ENCODE data around the gene HEG1. TPM values are rescaled to one million over a fixed set of nuclear protein-coding genes. Genes with fewer than 3 reads are reported as not detected.

Gene HEG1
- total and polyA plus RNA-seq, 2 of the 8 experiments (the other 6 are each of a cell fraction or from before 2014, with no cell fraction given), result 5.3 to 9.7 TPM

DNA sequence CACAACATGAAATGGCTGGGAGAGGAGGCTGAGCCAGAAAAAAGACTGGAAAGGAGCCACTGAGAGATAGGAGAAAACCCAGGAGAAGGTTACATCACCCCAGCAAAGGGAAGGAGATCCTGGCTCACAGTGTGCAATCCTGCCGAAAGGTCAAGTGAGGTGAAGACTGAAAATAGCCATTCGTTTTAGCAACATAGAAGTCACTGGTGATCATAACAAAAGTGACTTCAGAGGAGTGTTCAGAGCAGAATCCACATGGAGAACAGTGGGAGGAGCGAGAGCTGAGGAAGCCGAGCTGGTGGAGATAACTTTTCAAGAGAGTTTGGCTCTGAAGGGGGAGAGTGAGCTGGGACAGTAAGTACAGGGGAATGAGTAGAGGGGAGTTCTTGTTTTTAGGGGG, 5.4 kb upstream of the HEG1 start (continued):
- TF ChIP-seq FOSL1 (IDR thresholded peaks at IDR 0.05; ENCODE audit: insufficient read depth, low read depth, low read length) (no peak), RAD21 (IDR thresholded peaks at IDR 0.05 in 1 of 2, conservative IDR thresholded peaks at IDR 0.05 in 1 of 2; ENCODE audit: low read depth in 2 of 2, low read length in 2 of 2) (no peak), SIRT6 (IDR thresholded peaks at IDR 0.05; ENCODE audit: low read length) (no peak), NRF1 (IDR thresholded peaks at IDR 0.05; ENCODE audit: low read depth, low read length) (no peak), SIX5 (IDR thresholded peaks at IDR 0.05; ENCODE audit: low read depth, low read length) (no peak), TCF12 (IDR thresholded peaks at IDR 0.05; ENCODE audit: low read depth, low read length) (no peak), TEAD4 (IDR thresholded peaks at IDR 0.05; ENCODE audit: low read depth, low read length) (no peak)

Data from H1 (cell line).